Globus pallidus (tissue), 1 donor: ENCODE results near the gene PTPN1.
"Not testable (repeated sequence)": the region's sequence is repeated elsewhere in the genome, so short reads cannot be mapped to it uniquely, and the experiment has no call there.

Source experiments
- DNase-seq: peaks from one replicate; pipeline ENCODE4 v3.0.0-alpha.2; 2015; ENCODE audit warnings: low spot score

The PTPN1 gene

GRCh38 chr20:50591233-50591852 lies 81.2 kb downstream of the PTPN1 start:
- DNase-seq: no peak

GRCh38 chr20:50592282-50593004 lies 82.3 kb downstream of the PTPN1 start:
- no peak for DNase-seq

GRCh38 chr20:50593005-50593335 lies 82.8 kb downstream of the PTPN1 start:
- no peak for DNase-seq

- no peak for DNase-seq
Observed at GRCh38 chr20:50594231-50594590, 84.0 kb downstream of the PTPN1 start.

- DNase-seq: no peak
Observed at GRCh38 chr20:50594591-50595432, 84.6 kb downstream of the PTPN1 start.

GRCh38 chr20:50595433-50595895 lies 85.3 kb downstream of the PTPN1 start:
- no peak for DNase-seq

- DNase-seq: no peak
Observed at GRCh38 chr20:50595988-50596693, 86.0 kb downstream of the PTPN1 start.

GRCh38 chr20:50596694-50597021 lies 86.5 kb downstream of the PTPN1 start:
- DNase-seq: no peak

GRCh38 chr20:50597406-50597969 lies 87.3 kb downstream of the PTPN1 start:
- no peak for DNase-seq

GRCh38 chr20:50598074-50598473 lies 87.9 kb downstream of the PTPN1 start:
- DNase-seq: no peak

GRCh38 chr20:50598768-50599167 lies 88.6 kb downstream of the PTPN1 start:
- DNase-seq: not testable (repeated sequence)

- DNase-seq: no peak
Observed at GRCh38 chr20:50600281-50600895, 90.2 kb downstream of the PTPN1 start.

- no peak for DNase-seq
Observed at GRCh38 chr20:50601511-50602431, 91.6 kb downstream of the PTPN1 start.

- DNase-seq: no peak
Observed at GRCh38 chr20:50602432-50603088, 92.4 kb downstream of the PTPN1 start.

- DNase-seq: no peak
Observed at GRCh38 chr20:50604451-50604850, 94.3 kb downstream of the PTPN1 start.

- DNase-seq: no peak
Observed at GRCh38 chr20:50605136-50605535, 95.0 kb downstream of the PTPN1 start.

GRCh38 chr20:50607436-50607835 lies 97.3 kb downstream of the PTPN1 start:
- no peak for DNase-seq

- DNase-seq: no peak
Observed at GRCh38 chr20:50607850-50608749, 97.9 kb downstream of the PTPN1 start.

- DNase-seq: no peak
Observed at GRCh38 chr20:50608750-50609104, 98.5 kb downstream of the PTPN1 start.
